ENCODE results near the gene SPAAR. TPM values are rescaled to one million over a fixed set of nuclear protein-coding genes. Genes with fewer than 3 reads are reported as not detected.

Gene SPAAR
- total RNA-seq, 1 donor from 2014 or later, result 8.3 TPM

DNA sequence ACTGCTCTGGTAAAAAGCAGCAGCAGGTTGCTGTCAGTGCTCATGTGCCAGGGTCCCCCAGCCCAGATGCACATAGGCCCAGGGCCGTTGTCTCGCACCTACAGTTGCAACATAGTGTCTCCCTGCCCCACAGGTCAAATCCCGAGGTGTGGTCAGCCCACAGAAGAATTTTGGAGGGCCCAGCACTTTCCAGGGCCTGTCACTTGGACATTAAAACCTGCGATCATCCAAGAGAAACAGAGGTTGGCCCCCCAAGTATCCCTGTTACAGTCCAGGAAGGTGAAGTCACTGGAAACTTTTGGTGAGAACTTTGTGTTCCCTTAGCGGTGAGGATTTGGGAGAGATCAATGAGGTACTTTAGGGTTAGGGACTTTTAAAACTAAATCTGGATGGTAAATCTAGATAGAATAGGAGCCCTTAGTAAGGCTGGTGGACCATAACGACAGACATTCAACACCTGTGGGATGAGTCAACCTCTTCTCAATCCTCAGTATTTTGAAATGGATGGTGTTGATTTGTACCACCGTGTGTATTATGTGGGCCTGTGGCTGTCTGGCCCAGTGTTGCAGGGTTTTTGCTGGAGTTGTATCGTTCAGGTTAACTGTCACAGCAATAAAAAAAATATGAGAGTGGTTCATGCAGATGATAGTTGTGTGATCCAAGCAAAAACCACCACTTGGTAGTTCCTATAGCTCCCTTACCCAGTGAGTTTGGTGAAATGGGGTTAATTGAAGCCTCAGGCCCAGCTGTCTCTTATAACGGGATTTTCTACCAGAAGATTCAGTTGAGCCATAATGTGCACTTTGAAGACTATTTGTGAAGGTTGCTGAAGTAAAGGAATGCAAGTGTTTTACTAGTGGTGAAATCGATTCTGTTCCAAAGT lies 29.4 kb downstream of the SPAAR start:
- no peak for ATAC-seq (ENCODE audit: poor library complexity)
- intact Hi-C loops (cut with DNase I), result no loop called here
- DNase-seq, result no peak

- DNase-seq, result no peak
- no peak for ATAC-seq (ENCODE audit: poor library complexity)
- intact Hi-C loops (cut with DNase I), result loop anchor here (5.0 kb wide), 1 partner anchor 32 kb away; the partner anchor contains the start of genes HRCT1 and SPAAR
These were observed 30.5 kb downstream of the SPAAR start for GRCh38 chr9:35939679-35940250.

GRCh38 chr9:35940458-35941407 lies 31.4 kb downstream of the SPAAR start:
- DNase-seq, result no peak
- intact Hi-C loops (cut with DNase I), result loop anchor here (5.0 kb wide), 1 partner anchor 33 kb away; the partner anchor contains the start of genes HRCT1 and SPAAR
- ATAC-seq (ENCODE audit: poor library complexity), result no peak

DNA sequence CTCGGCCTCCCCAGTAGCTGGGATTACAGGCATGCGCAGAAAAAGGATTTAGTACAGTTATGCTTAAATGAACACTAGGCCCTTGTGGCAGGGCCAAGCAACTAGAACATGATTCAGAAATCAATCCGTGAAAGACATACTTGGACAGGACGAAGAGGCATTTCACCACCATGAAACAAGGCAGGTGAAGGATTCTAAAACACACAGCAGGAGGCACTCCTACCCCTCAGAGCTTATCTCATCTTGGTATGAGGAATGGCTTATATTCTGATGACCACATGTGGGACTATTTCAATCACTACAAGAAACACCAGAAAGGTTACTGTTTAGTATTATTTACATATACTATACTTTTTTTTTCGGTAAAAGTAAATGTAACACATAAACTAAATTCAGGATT lies 33.0 kb downstream of the SPAAR start:
- DNase-seq (no peak), ATAC-seq (ENCODE audit: poor library complexity) (no peak)
- intact Hi-C loops (cut with DNase I), result loop anchor here (5.0 kb wide), 1 partner anchor 35 kb away; the partner anchor contains the start of genes HRCT1 and SPAAR

DNA sequence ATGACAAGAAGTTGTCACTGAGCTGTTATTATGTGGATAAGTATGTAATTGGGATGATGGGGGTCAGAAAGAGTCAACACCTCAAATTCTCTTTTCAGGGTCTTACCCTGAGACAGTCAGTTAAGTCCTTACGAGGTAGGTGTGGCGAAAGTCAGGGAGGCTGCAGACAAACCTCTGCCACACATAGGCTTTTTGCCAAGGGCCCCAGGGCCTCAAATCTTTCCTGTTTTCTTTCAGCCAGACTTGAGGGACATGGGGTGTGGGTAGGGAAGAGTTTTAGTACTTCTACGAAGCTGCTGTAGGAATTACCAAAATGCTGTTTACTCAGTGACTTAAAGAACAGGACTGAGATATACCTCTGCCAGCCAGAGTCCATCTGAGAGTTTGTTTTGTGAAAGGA lies 34.9 kb downstream of the SPAAR start:
- ATAC-seq (ENCODE audit: poor library complexity) (no peak), DNase-seq (no peak)
- intact Hi-C loops (cut with DNase I), result loop anchor here (5.0 kb wide), 1 partner anchor 37 kb away; the partner anchor contains the start of genes HRCT1 and SPAAR

GRCh38 chr9:35944841-35945240 lies 35.6 kb downstream of the SPAAR start:
- ATAC-seq (ENCODE audit: poor library complexity) (peak; percentile 11), DNase-seq (no peak)
- intact Hi-C loops (cut with DNase I), result loop anchor here (5.0 kb wide), 1 partner anchor 38 kb away; the partner anchor contains the start of genes HRCT1 and SPAAR

GRCh38 chr9:35945341-35946018 lies 36.2 kb downstream of the SPAAR start:
- intact Hi-C loops (cut with DNase I), result no loop called here
- peak; percentile 89 for ATAC-seq (ENCODE audit: poor library complexity)
- DNase-seq, result peak; percentile 88

DNA sequence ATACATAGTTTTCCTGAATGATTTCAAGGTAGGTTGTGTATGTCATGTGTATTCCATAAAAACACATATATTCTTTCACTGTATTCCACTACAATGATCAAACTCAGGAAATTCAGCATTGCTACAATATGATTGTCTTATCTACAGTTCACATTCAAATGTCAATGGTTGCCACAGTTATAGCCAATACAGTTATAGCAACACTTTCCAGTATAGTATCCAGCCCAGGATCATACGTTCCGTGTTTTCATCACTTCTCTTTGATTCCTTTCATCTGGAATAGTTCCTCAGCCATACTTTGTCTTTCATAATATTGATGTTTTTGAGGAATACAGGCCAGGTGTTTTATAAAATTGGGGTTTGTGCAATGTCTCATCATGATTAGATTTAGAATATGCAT lies 39.2 kb downstream of the SPAAR start:
- DNase-seq, result no peak
- intact Hi-C loops (cut with DNase I), result no loop called here
- no peak for ATAC-seq (ENCODE audit: poor library complexity)

GRCh38 chr9:35948901-35949318 lies 39.6 kb downstream of the SPAAR start:
- DNase-seq (no peak), ATAC-seq (ENCODE audit: poor library complexity) (no peak)
- intact Hi-C loops (cut with DNase I), result no loop called here

- intact Hi-C loops (cut with DNase I), result no loop called here
- no peak for ATAC-seq (ENCODE audit: poor library complexity)
- no peak for DNase-seq
These were observed 42.4 kb downstream of the SPAAR start for GRCh38 chr9:35951736-35952135.

GRCh38 chr9:35952526-35953191 lies 43.4 kb downstream of the SPAAR start:
- ATAC-seq (ENCODE audit: poor library complexity), result no peak
- DNase-seq, result no peak
- intact Hi-C loops (cut with DNase I), result no loop called here

- peak; percentile 89 for ATAC-seq (ENCODE audit: poor library complexity)
These were observed 45.8 kb downstream of the SPAAR start for GRCh38 chr9:35954942-35955546.

DNA sequence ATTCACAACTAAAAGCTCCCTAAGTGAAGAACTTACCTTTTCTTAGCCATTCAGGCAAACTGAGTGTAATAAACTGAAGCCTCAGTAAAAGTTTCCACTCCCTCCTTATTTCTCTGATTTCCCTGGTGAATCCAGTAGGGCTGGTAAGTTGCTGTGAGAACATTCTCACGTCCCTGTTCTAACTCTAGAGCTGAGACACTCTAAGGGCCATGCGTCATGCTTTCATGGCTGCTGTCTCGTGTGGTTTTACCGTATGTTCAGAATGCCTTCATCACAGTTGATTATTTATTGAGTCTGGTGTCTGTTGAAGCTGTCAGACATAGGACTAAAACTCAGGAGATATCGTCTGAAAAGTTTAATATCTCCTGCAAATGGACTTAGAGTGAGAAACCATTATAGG lies 47.4 kb downstream of the SPAAR start:
- DNase-seq (no peak), ATAC-seq (ENCODE audit: poor library complexity) (no peak)
- intact Hi-C loops (cut with DNase I), result no loop called here

More at GRCh38 chr9:35954942-35955546, 45.8 kb downstream of the SPAAR start:
- intact Hi-C loops (cut with DNase I), result loop anchor here (2.0 kb wide), 1 partner anchor 68 kb away; no protein-coding TSS in a partner anchor
- no peak for DNase-seq

DNA sequence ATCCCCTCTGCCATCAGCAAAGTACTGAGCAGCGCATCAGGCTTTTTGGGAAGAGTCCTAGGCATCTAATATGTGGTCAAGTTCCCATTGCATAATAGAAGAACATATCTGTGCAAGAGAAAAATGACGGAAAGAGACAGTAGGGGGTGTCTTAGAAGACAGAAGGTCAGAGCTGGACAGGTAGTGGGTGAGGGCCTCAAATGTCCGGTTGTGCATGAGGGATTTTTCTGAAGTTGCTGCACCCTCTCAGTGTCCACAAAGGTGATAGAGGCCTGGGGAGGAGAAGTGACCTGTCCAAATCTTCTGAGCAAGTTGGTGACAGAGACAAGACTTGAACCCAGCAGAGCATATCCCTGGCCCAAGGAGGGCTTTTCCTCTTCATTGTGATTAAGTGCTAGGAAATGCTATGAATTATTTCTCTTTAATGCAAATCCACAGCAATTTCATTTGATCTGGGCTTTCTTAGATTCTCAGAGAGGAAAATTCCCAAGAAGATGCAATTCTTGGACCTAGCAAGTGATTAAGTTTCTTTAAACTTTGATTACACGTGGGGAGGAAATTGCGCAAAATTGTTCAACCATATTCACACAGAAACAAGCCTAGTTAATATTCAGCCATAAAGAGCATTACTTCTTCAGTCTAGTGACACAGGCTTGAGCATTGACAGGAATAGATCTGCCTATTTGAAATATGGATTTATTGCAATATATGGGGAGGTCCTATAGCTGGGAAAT lies 49.0 kb downstream of the SPAAR start, which contains the start of gene OR2S2:
OR2S2 (minus strand) TSS at position 51 of the 734 bp plus-strand sequence. CDS start 56 bp downstream, outside the sequence.
- intact Hi-C loops (cut with DNase I), result no loop called here

DNA sequence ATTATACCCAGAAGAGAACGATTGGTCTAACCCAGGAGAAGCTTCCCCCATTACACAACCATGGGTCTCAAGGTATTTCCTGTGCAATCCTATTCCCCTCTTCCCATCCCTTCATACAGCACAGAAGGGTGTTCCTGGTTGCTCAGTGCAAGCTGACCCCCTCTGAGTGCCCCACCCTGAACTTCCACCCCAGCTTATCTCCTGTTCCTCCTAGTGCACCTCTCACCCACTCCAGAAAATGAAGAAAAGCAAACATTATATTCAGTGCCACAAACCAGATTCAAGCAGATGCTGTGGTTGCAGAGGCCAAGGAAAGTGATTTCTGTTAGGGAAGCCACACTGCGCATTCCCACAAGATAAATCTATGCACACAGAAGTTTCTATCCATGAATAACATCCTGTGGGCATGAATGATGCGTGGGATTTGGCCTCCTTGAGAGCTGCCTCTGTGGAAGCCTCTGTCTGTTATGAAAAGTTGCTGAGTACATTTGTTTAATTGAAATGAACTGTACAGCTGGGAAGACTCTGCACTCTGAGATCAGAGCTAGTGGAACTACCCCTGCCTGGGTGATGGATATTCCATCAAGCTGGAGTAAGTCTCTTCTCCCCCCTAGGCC lies 50.9 kb downstream of the SPAAR start:
- intact Hi-C loops (cut with DNase I), result no loop called here
- ATAC-seq (ENCODE audit: poor library complexity) (no peak), DNase-seq (no peak)

More for the DNA sequence above, 49.0 kb downstream of the SPAAR start, which contains the start of gene OR2S2:
- ATAC-seq (ENCODE audit: poor library complexity) (no peak), DNase-seq (no peak)
